HG03045 (cell line): Measurements from ENCODE around the gene CYB561D2.
"Not testable (repeated sequence)": the region's sequence is repeated elsewhere in the genome, so short reads cannot be mapped to it uniquely, and the experiment has no call there.

Experiments
- ATAC-seq: cut with Tn5 transposase; IDR thresholded peaks from one replicate; pipeline ENCODE4 v1.9.1; 2021; ENCODE audit warnings: mild to moderate bottlenecking, moderate library complexity; ENCODE audit not compliant: unreplicated experiment

Gene CYB561D2, protein sequence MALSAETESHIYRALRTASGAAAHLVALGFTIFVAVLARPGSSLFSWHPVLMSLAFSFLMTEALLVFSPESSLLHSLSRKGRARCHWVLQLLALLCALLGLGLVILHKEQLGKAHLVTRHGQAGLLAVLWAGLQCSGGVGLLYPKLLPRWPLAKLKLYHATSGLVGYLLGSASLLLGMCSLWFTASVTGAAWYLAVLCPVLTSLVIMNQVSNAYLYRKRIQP

DNA sequence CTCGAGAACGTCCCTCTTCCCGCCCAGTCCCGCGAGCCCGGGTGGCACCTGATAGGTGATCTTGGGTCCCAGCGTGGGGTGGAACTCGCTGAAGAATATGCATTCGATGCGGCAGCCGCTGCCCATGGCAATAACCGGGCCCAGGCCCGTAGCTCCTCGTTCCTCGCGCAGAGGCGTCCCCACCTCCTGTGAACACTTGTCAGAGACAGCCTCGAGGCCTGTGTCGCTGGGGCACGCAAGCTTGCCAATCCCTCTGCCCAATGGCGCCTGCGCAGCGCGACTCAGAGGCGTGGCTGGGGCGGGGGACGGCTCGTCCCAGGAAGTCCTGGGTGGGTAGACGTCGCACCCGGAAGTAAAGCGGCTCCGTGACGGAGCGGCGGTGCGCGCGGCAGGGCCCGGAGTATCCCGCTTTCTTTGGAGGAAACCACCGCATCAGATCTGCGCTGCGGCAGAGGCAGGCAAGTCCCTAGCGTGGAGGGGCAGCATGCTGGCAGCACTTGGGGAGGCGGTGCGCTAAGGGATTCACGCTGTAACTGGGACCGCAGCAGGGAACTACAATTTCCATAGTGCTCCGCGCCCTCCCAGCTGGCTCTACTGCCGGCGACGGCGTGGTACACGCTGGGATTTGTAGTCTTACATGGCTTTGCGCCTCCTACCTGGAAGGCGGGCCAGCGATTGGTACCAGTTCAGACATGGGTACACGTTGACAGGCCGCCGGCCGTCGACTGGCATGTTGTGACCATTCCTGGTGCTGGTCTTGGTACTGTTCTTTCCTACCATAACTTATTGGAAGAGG is at the start of gene CYB561D2, which contains the start of gene NPRL2:
Gene CYB561D2 (plus strand): TSS at position 336 of the 796 bp plus-strand sequence. CDS start 572 bp downstream, outside the sequence.
Gene NPRL2 (minus strand): TSS at position 249 of the 796 bp plus-strand sequence. CDS start 123 bp downstream, at position 126.
- ATAC-seq: peak; percentile 89

DNA sequence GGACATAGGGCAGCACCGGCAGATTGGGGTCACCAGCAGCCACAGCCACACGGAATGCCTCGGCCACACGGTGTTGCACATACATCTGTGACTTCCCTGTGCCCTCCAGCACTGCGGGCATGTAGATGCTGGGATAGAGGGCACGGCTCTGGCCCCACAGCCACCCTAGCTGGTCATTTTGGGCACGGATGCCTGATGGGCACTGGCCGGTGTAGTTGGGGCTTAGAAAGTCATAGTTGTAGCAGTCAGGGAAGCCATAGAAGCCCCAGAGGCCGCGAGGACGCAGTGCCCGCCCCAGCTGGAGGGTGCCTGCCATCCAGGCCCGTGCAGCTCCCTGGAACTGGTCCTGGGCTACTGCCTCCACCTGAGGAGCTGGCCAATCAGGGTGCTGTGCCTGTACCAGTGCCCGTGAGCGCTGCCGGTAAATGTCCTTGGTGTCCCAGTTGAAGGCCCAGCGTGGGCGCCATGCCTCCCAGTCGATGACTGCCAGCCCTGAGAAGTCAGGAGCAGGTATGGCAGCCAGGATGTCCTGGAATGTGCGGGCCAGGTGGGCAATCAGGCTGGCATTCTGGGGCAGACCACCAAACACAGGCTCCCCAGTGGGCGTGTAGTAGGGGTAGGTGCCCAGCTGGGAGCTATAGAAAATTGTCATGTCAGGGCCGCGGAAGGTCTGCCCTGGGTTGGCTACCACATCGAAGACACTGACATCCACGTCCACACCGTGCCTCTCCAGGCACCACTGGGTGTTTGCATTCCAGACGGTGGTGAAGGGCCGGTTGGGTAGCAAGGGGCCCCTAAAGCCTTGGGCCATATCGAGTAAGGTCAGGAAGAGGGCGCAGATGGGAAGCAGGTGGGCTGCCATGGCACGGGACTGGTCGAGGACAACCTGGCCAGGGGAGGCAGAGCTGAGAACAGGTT is 48.3 kb upstream of the CYB561D2 start:
- ATAC-seq: no peak

DNA sequence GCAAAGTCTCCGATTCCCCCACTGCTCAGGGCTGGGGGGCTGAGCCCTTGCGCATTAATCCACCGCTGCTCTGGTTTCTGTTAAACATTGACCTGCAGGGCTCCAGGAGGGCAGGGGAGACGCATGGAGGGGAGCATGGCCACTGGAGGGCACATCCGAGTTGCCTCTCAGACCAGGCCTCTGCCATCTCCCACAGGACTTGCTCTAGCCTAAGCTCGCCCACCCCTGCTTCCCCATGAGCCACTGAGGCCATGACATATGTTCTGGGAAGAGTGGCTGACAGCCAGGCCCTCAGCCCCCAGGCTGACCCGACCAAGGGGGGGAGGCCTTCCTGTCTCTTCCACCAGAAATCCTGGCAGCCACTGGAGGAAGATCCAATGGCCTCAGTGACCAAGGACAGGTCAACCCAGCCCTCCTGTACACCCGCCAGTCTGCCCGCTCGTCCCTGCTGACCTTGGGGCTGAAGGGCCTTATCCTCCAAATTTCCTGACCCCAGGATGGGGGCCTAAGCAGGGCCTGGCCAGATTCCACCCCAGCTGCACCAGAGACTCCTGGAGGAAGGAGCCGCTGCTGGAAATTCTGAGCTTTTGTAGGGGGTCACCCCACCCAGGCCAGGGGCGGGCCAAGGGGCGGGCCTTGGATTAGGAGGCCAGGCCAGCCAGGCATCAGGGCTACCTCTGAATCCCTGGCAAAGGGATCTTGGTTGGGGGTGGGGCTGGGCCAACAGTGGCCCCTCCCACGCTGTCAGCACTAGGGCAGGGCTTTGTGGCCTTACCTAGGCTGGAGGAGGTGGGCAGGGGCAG is 47.4 kb upstream of the CYB561D2 start, which contains the start of gene HYAL1:
Gene HYAL1 (minus strand): TSS at position 562 of the 803 bp plus-strand sequence. CDS start 618 bp downstream, outside the sequence.
- ATAC-seq: no peak

DNA sequence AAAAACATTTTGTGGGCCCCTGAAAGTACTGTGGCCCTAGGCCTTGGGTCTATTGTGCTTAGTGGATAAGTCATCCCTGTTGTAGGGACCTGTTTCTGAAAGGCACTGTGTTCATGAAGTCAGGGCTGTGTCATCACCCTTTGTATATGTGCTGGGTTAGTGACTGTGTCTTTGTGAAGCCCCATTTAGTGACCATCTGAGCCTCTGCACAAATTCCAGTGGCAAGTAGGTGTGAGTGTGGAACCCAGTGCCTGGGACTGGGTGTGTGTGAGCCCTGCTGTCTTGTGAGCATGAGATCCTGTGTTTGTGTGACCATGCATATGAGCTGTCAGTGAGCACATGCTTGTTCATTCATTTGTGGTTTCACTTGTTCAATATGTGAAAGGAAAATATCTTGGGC is 46.1 kb upstream of the CYB561D2 start:
- ATAC-seq: no peak

DNA sequence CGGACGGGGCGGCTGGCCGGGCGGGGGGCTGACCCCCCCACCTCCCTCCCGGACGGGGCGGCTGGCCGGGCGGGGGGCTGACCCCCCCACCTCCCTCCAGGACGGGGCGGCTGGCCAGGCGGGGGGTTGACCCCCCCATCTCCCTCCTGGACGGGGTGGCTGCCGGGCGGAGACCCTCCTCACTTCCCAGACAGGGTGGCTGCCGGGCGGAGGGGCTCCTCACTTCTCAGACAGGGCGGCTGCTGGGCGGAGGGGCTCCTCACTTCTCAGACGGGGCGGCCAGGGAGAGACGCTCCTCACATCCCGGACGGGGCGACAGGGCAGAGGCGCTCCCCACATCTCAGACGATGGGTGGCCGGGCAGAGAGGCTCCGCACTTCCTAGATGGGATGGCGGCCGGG is 38.6 kb upstream of the CYB561D2 start:
- not testable (repeated sequence) for ATAC-seq

DNA sequence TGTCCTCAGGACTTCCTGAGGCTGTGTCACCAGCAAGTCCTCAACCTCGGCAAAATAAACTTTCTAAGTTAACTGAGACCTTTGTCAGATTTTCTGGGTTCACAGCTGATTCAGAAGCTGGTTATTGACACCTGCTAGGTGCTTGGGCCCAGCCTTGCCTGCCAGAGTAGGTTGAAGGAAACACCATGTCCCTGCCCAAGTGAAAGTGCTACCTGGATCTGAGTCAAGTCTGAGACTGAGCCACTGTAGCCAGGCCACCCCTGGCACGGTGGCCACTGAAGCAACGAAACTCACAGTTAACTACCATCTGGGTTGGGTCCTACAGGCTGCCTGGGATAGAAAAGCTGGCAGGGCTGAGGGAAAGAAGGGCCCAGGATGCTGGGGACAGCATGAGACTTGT is 36.3 kb upstream of the CYB561D2 start:
- no peak for ATAC-seq

DNA sequence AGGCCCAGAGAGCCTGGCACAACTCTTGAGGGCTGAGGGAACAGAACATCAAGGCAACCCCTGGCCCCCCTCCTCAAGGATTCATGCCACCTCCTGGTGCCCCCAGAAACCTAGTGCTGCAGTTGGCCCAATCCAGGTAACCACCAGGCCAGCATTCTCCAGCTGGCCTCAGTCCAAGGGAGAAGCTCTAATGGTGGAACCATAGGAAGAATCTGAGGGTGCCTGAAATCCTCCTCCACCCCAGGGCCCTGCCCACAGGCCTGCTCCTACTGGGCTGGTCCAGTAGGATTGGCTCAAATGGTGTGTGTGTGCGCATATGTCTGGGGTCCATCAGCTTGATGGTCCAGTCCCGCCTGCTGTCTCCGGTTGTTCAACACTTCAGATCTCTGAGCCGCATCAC is 35.8 kb upstream of the CYB561D2 start:
- no peak for ATAC-seq

DNA sequence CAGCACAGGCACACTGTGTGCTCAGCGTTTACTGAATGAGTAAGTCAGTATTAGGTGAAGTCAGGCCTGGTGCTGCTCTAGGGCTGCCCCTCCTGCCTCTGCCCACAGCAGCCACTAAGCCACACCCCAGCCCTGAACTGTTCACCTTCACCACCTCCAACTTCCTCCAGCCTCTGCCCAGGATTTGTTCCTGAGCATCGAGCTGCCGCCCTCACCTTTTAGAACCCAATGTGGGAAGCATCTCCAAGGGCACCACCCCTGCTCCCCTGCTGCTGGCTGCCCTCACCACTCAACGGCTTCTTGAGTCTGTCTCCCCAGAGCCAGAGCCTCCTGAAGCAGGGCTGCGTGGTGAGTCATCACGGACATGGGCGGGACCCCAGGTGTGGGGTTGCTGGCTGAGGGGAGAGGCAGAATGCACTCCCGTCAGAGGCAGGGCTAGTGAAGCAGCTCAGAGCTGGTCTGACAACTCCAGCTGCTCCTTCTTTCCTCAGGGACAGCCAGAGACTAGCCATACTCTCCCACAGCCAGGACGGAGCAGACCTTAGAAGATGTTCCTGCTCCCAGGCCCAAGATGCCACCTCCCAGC is 33.9 kb upstream of the CYB561D2 start:
- ATAC-seq: no peak

DNA sequence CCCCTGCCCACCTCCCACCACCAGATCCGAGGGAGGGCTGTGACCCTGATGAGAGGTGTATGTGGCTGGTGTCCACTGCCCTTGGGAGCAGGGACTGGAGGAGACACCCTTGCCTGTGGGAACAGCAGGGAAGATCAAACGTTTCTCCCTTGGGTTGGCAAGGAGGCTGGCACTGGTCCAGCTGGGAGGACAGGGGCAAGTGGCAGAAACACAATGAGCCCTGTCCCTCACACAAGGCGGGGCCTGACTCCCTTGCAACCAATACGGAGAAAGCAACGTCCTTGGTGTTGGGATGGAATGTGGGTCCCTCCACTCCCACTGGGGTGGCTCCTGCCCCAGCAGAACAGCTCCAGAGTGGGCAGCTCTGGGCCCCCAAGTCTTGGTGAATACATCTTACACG is 33.4 kb upstream of the CYB561D2 start:
- ATAC-seq: no peak

DNA sequence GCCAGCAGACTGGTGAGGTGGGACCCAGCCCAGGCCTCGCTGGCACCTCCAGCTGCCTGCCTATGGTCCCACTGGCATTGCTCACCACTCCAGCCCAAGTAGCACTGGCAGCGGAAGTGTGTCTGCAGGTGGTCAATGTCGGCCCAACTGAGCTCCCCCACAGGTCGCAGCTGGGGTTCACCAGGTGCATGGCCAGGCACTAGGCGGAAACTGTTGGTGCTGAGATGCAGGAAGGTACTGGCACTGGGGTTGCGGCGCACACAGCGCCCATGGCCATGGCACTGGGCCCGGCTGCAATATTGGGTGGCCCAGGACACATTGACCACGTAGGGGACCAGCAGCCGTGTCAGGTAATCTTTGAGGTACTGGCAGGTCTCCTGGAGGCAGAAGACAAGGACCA is 32.5 kb upstream of the CYB561D2 start:
- no peak for ATAC-seq

DNA sequence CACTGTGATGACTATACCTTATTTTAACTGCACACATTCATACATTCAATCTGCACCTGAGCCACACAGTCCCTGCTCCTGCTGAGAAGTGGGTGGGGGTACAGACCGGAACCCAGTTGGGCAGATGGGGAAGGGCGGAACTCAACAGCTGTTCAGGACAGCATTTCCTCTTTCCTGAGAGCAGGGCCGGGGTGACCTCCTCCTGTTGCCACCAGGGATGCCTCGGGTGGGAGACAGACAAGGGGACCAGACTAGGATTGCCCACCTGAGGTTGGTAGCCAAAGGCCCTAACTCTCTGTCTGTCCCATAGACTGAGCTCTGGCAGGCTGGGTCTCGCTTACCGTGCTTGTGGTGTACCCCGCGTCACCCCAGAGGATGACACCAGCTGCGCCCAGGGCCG is 32.0 kb upstream of the CYB561D2 start:
- ATAC-seq: no peak

DNA sequence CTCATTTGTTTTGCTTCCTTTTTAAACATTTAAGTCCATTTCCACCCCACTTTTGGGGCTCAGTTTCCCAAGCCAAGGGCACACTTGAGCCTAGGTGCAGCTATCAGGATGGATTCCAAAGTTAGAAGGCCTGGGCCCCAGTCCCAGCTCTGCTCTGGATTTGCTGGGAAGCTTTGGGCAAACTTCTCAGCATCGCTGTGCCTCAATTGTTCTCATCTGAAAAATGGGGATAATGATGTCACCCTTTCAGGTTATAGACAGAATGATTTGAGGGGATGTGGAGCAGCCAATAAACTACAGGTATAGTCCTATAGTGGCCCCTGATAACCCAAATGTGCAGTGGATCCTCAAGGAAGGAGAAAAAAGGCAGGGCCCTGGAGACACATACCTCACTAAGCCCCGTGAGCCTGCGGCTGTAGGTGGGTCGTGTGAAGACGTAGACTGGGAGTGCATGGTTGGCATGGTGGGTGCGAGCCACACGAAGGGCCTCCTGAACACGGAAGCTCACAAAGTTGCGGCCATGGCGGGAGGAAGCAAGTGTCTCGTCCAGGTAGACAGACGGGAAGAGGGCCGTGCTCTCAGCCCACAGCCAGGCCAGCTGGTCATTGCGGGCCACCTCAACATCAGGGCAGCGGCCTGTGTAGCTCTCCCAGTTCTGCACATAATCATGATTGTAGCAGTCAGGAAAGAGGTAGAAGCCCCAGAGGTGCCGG is 31.3 kb upstream of the CYB561D2 start:
- no peak for ATAC-seq

DNA sequence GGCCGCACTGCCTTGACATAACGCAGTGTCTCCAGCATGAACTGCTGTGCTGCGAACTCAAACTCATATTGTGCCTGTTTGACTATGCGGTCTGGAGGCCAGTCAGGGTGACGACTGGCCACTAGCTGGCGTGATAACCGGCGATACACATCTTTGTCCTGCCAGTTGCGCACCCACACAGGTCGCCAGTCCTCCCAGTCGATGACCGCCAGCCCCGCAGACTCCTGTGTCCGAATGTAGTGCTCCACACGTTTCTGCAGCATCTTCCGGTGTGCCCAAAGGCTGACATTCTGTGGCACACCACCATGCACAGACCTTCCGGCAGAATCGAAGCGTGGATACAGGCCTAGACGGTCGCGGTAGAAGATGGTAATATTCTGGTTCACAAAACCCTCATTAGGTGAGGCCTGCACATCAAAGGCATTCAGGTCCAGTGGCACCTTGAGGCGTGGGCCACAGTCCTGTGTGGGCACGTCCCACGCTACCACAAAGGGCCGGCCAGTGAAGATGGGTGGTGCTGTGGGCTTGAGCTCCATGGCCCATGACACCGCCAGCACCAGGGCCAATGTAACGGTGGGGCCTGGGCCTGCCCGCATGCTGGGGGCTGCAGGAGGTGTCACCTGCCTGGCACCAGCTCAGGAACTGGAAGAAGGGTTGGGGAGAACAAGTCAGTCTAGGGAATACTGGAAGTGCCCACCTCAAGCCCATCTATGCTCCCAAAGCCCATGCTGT is 30.6 kb upstream of the CYB561D2 start:
- no peak for ATAC-seq

DNA sequence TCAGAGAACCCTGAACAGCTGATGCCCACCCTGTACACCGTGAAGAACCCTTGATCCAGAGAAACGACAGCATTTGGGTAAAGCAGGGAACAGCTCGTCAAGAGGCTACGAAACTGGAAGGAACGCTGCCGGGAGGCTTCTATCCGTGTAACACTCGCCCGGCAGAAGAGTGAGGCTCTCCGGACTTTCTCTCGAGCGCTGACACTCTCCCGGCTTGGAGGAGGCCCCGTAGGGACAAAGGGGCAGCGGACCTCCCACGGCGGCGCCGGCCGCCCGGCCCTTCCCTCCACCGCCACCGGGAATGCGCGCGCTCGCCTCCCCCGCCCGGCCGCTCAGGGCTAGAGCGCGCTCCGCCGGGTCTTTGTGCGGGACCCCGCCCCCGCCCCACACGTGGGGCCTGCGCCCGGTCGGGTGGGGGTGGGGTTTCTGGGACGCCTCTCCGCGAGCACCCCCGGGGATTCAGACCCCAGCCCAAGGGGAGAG is 29.8 kb upstream of the CYB561D2 start:
- ATAC-seq: peak; percentile 50

DNA sequence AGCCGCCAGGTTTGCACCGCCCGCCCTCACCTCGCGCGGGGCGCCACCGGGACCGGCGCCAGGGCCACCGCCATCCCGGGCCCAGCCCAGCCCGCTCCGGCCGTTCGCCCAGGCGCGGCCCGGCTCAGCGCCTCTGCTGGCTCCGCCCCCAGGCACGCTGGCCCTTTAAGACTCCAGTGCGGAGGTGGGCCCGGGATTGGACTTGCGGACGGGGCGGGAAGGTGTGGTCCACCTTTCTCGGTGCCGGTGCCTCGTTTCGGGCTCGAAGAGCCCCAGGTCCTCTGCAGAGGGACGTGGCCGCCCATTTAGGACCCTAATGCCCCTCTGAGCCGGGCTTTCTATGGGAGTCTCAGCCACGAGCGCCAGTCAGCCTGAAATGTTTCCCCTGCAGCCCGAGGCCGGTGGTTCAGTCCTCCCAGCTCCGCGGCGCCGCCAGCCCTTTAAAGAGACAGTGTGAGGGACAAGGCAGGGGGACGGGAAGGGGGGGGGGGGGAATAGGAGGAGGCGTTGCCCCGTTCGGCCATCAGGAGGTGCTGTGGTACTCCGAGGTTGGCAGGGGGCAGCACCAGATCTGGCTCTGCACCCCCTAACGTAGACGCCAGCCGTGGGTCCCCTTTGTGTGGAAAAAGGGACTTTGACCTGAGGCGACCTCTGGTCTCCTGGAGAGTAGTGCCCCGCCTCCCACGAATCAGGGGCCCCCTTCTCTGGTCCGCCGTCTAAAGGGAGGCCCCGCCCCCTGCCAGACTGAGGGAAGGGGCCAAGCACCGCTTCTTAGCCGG is 29.1 kb upstream of the CYB561D2 start:
- peak; percentile 75 for ATAC-seq

DNA sequence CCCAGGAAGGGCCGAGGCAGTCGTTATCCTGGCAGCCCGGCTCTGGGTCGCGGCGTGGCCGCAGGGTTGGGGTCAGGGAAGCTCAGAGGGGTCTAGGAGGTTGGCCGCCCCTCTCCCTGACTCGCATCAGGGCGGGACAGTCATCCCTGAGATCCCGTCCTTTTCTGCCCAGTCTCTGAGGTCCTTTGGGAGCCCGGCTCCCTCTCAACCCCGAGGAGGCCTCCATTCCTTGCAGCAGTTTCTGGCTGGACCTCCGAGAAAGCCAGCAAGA is 28.6 kb upstream of the CYB561D2 start:
- ATAC-seq: no peak

DNA sequence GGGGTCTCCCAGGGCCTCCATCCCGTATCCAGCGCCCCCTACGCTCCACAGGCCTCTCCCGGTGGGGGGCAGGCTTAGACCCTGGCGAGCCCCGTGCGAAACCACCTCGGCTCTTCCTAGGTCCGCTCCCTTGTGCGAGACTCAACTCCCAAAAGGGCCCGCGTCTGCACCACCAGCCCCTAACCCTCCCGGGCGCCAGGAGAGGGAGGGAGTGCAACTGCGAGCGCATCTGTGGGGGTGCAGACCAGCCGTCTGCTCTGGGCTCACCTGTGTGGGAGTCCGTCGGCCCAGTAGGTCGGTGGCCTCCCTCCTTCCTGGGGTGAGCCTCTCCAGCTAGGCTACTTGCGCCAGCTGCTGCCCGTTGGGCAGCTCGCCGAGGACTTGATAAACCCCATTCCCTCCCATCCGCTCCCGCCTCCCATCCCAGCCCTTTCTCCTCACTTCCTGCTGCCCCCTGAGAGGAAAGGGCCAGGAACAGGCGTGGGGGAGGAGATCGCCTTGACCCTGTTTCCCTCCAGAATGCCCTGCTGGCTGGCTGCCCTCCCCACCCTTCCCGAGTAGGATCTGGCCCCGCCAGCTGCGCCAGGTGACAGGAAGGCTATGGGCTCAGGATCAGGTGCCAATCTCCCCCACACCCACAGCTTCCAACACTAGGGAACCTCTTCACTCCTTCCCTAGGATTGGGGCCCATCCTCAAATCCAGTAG is 28.1 kb upstream of the CYB561D2 start, which contains the start of gene HYAL2:
Gene HYAL2 (minus strand): TSS at position 360 of the 706 bp plus-strand sequence. CDS start 2,256 bp downstream, outside the sequence.
- no peak for ATAC-seq
